Pancreas (tissue), 10 donors: Measurements from ENCODE around the gene DNAJA1. TPM values are rescaled to one million over a fixed set of nuclear protein-coding genes. Genes with fewer than 3 reads are reported as not detected.

Experiments
- ATAC-seq, 4 donors: fragments of 200-7000 bp; cut with Tn5 transposase; one replicate each; pipeline versions ENCODE4 v1.8.0 to v1.9.1; 2020; ENCODE audit warnings: mild to moderate bottlenecking in 4 of 4, moderate library complexity in 4 of 4
- DNase-seq, 6 donors: peaks; one replicate each; pipeline ENCODE4 v3.0.0-alpha.2; 2020
- FAIRE-seq: peaks from 2 replicates; lab custom pipeline; 2012; peaks lifted over from hg19 to GRCh38; lab: Jason Lieb, UNC
- H3K27ac ChIP-seq, 4 donors: fragments of 200-600 bp; sonication (generic); 1 replicate in 3 of 4; 2 replicates in 1 of 4; pipeline versions ENCODE4 v1.5.0 to v1.8.0; 2020
- H3K27me3 ChIP-seq, 4 donors: fragments of 200-600 bp; one replicate each; pipeline ENCODE4 v1.8.0; 2021
- H3K36me3 ChIP-seq, 3 donors: fragments of 200-600 bp; sonication (generic) in 1 of 3; one replicate each; pipeline versions ENCODE4 v1.5.0 to v1.8.0; 2020 to 2021
- H3K4me1 ChIP-seq, 3 donors: fragments of 200-600 bp; one replicate each; pipeline ENCODE4 v1.8.0; 2021
- H3K4me3 ChIP-seq, 4 donors: fragments of 200-600 bp; sonication (generic) in 2 of 4; one replicate each; pipeline versions ENCODE4 v1.5.0 to v1.8.0; 2020 to 2021
- H3K9me3 ChIP-seq, 4 donors: fragments of 200-600 bp; one replicate each; pipeline ENCODE4 v1.8.0; 2021
- CTCF ChIP-seq, 4 donors: fragments of 200-600 bp; sonication (generic) in 3 of 4; IDR thresholded peaks; one replicate each; pipeline versions ENCODE4 v1.5.0 to v1.8.0; 2021; ENCODE audit warnings: antibody characterized with exemption in 4 of 4
- whole genome bisulfite sequencing, 2 donors: extraction: QIAGEN DNeasy Blood & Tissue Kit; methylation state at CpG; one replicate each; pipeline ENCODE4 v1.1.7; 2013; 5-methylcytosine and 5-hydroxymethylcytosine counted together
- intact Hi-C, 3 donors: fragments of 100-400 bp; cut with DNase I; formaldehyde crosslinking; loops; one replicate each; pipeline versions ENCODE4 v1.11.1 to v1.14.2; 2022
- polyA plus RNA-seq, 2 donors: library from polyadenylated mRNA; stranded (reverse); fragments of 200-250 nt; gene quantifications; one replicate each; pipeline ENCODE4 v1.2.3, GENCODE V29; 2013
- total RNA-seq, 6 donors: library from RNA; stranded (reverse); fragmentation: NEBNext Ultra II Directional in 4 of 6; extraction: Animal tissue kit (Norgen Biotek cat#: 25700) in 4 of 6; gene quantifications; one replicate each; pipeline versions ENCODE4 v1.2.1 to v1.2.4, GENCODE V29; 2021 to 2023
- donor health status: healthy with polysubstance abuse.
- donor health status: DM: no; HTN: no; CAD: no; lungs with moderate emphysema.
- donor health status: DM: no; HTN: no; CAD: no.
- donor health status: control.
- donor health status: control.
- donor health status: Bipolar disorder and iron deficiency.
- donor health status: DM: yes; HTN: yes; CAD: no.
- donor health status: DM: no; HTN: no; CAD: no.
- donor health status: DM: no; HTN: no; CAD: no.
- donor health status: DM: yes; HTN: yes; CAD: no.

The DNAJA1 gene
- 10 to 100 TPM; 25.1 to 65.5 (median 34.4) TPM for total RNA-seq
- 10 to 100 TPM; 21.2 to 48.2 TPM for polyA plus RNA-seq

GRCh38 chr9:33024966-33025571 lies at the start of gene DNAJA1:
DNAJA1 (plus strand) TSS chr9:33025273; CDS start chr9:33026485, 1,212 bp downstream.
- intact Hi-C loops = no loop called here
- H3K27ac ChIP-seq = peak within 1 kb of the TSS; percentile 95 to 100 (median 98)
- no peaks in the 10 kb centered on the region for H3K36me3 ChIP-seq
- FAIRE-seq (no peak), ATAC-seq (peak; percentile 91 to 96 (median 96)), DNase-seq (peak; percentile 92 to 98 (median 96))
- TF ChIP-seq CTCF (IDR thresholded peaks at IDR 0.05) = no peak
- no peaks in the 10 kb centered on the region for H3K9me3 ChIP-seq
- 1% methylated on average over 58 to 61 of the region's 61 CpGs for WGBS, 2 donors
- peaks cover 8 to 40% (median 39%) of the 10 kb centered on the region in 3 donors for H3K4me1 ChIP-seq
- peak within 1 kb of the TSS; percentile 79 to 100 (median 100) for H3K4me3 ChIP-seq
- no peaks in the 10 kb centered on the region for H3K27me3 ChIP-seq

GRCh38 chr9:32978051-32978450 lies 47.0 kb upstream of the DNAJA1 start:
- Histone ChIP-seq H3K36me3 (peaks cover 0 to 7% (median 2%) of the 10 kb centered on the region in 3 donors), H3K9me3 (no peaks in the 10 kb centered on the region), H3K27me3 (no peaks in the 10 kb centered on the region), H3K27ac (no peak overlapping the region), H3K4me1 (no peaks in the 10 kb centered on the region), H3K4me3 (no peak overlapping the region)
- 90 to 93% methylated on average over 2 of the region's 2 CpGs for WGBS, 2 donors
- FAIRE-seq (no peak), DNase-seq (no peak), ATAC-seq (no peak)
- no peak for TF ChIP-seq CTCF (IDR thresholded peaks at IDR 0.05)
- intact Hi-C loops = loop anchor here in 2 of 3 donors (5.0 to 10.0 kb wide), 2 partner anchors 596 to 603 kb away; partner anchors contain the start of gene ACO1 (in 1 of the 2)

- intact Hi-C loops = no loop called here
- TF ChIP-seq CTCF (IDR thresholded peaks at IDR 0.05) = no peak
- Histone ChIP-seq H3K36me3 (peaks cover 0 to 24% (median 11%) of the 10 kb centered on the region in 3 donors), H3K27ac (no peak overlapping the region), H3K4me3 (no peak overlapping the region), H3K27me3 (no peaks in the 10 kb centered on the region), H3K4me1 (no peaks in the 10 kb centered on the region), H3K9me3 (no peaks in the 10 kb centered on the region)
- FAIRE-seq (no peak), DNase-seq (no peak), ATAC-seq (no peak)
- 97 to 99% methylated on average over 4 of the region's 4 CpGs for WGBS, 2 donors
Observed at GRCh38 chr9:32986971-32987370, 38.1 kb upstream of the DNAJA1 start.

GRCh38 chr9:32989660-32990059 lies 35.4 kb upstream of the DNAJA1 start:
- no peak overlapping the region for H3K4me3 ChIP-seq
- H3K27me3 ChIP-seq = no peaks in the 10 kb centered on the region
- WGBS, 2 donors = 92 to 93% methylated on average over 8 of the region's 8 CpGs
- no peak for DNase-seq
- FAIRE-seq = no peak
- no peaks in the 10 kb centered on the region for H3K9me3 ChIP-seq
- peaks cover 0 to 7% (median 7%) of the 10 kb centered on the region in 3 donors for H3K4me1 ChIP-seq
- intact Hi-C loops = no loop called here
- no peak overlapping the region for H3K27ac ChIP-seq
- TF ChIP-seq CTCF (IDR thresholded peaks at IDR 0.05) = no peak
- peaks cover 0 to 12% (median 11%) of the 10 kb centered on the region in 3 donors for H3K36me3 ChIP-seq
- ATAC-seq = no peak
